ENCODE data around the gene YIF1B.

The YIF1B gene

DNA sequence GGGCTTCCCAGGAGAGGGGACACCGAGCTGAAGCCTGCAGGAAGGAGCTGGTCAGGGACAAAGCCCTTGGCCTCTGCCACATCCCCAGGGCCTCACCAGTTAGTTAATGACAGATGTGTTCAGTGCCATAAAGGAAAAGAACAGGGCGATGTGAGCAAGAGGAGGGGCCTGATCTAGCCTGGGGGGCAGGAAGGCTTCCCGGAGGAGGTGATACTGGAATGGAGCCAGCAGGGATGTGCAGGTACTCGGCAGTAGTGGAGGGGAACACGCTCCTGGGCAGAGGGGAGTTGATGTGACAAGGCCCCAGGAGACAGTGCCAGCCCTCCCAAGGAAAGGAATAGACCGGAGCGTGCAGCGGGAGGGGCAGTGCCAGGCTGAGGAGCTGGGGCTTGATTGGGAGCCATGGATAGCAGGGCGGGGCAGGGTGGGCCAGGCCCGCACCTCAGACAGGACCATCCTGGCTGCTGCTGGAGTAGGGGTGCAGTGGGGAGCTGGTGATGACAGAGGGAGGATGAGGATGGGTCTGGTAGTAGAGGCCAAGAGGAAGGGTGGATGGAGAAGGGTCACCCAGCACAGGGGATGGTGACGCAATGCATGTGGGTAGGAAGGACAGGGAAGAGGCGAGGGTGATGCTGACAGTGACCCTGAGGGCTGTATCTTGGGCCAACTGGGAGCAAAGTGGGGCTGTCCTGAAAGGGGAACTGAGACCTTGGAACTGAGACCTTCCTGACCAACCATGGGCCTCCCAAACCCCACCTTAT, 7.6 kb downstream of the YIF1B start:
- Mint-ChIP-seq H3K4me3 (no peak overlapping the region), H3K4me1 (peaks cover 5% of the 10 kb centered on the region), H3K9me3 (no peaks in the 10 kb centered on the region), H3K27me3 (no peaks in the 10 kb centered on the region), H3K36me3 (ENCODE audit: insufficient read depth) (peaks cover 6% of the 10 kb centered on the region), H3K27ac (ENCODE audit: low read depth) (no peak overlapping the region)
- ATAC-seq (replicated peaks; ENCODE audit: extremely low read depth, poor library complexity, severe bottlenecking) = no peak
- no peak for DNase-seq (ENCODE audit: low spot score in 2 of 2)

DNA sequence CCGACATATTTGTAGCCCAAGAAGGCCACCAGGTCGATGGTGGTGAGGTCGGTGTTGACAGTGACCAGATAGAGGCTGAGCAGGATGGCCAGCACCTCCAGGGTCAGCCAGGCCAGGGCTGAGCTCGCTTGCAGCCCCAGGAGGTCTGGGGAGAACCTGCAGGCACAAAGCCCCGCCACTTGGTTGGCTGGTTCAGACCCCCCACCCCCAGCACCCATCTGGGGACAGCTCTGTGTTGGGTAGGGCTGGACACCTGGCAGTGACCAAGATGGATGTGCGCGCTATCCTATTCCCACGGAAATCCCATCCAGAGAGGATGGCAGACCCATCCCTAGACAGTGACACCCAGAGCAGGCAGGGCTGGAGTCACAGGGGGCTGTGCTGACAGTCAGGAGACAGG, 8.2 kb downstream of the YIF1B start:
- ATAC-seq (replicated peaks; ENCODE audit: extremely low read depth, poor library complexity, severe bottlenecking) (no peak), DNase-seq (ENCODE audit: low spot score in 2 of 2) (no peak)
- Mint-ChIP-seq H3K4me3 (no peak overlapping the region), H3K4me1 (peaks cover 5% of the 10 kb centered on the region), H3K36me3 (ENCODE audit: insufficient read depth) (peaks cover 5% of the 10 kb centered on the region), H3K9me3 (no peaks in the 10 kb centered on the region), H3K27ac (ENCODE audit: low read depth) (no peak overlapping the region), H3K27me3 (no peaks in the 10 kb centered on the region)

DNA sequence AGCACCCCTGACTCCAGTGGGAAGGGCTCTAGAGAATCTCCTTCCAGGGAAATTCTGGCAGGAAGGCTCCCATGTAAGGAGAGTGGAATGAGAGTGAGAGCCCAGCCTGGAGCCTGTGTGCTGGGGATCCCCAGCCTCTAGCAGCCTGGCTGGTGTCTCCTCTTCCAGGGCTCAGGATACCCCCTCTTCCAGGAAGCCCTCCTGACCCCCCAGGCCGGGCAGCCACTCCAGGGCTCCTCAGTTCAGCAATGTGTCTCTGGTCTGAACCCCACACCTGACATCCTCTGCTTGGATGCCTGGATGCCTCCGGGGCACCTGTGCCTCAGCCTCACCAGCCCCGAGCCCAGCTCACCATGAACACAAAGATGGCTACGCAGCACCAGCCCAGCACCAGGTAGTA, 8.7 kb downstream of the YIF1B start:
- Mint-ChIP-seq H3K9me3 (no peaks in the 10 kb centered on the region), H3K27me3 (no peaks in the 10 kb centered on the region), H3K27ac (ENCODE audit: low read depth) (no peak overlapping the region), H3K4me1 (peaks cover 5% of the 10 kb centered on the region), H3K4me3 (no peak overlapping the region), H3K36me3 (ENCODE audit: insufficient read depth) (peaks cover 5% of the 10 kb centered on the region)
- DNase-seq (ENCODE audit: low spot score in 2 of 2) = no peak
- ATAC-seq (replicated peaks; ENCODE audit: extremely low read depth, poor library complexity, severe bottlenecking) = no peak

DNA sequence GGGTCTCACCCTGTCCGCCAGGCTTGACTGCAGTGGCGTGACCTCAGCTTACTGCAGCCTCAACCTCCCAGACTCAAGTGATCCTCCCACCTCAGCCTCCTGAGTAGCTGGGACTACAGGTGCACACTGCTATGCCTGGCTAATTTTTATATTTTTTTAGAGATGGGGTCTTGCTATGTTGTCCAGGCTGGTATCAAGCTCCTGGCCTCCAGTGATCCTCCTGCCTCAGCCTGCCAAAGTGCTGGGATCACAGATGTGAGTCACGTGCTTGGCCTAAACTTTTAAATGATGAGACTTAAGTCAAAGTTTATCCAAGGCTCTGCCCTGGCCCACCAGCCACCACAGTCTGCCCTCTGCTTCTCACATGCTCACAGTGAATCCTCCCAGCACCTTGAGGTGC, 9.5 kb downstream of the YIF1B start:
- no peak overlapping the region for H3K27ac Mint-ChIP-seq (ENCODE audit: low read depth)
- H3K9me3 Mint-ChIP-seq = no peaks in the 10 kb centered on the region
- no peak overlapping the region for H3K4me3 Mint-ChIP-seq
- no peaks in the 10 kb centered on the region for H3K27me3 Mint-ChIP-seq
- ATAC-seq (replicated peaks; ENCODE audit: extremely low read depth, poor library complexity, severe bottlenecking) = no peak
- peaks cover 5% of the 10 kb centered on the region for H3K4me1 Mint-ChIP-seq
- peaks cover 5% of the 10 kb centered on the region for H3K36me3 Mint-ChIP-seq (ENCODE audit: insufficient read depth)
- DNase-seq (ENCODE audit: low spot score in 2 of 2) = no peak

DNA sequence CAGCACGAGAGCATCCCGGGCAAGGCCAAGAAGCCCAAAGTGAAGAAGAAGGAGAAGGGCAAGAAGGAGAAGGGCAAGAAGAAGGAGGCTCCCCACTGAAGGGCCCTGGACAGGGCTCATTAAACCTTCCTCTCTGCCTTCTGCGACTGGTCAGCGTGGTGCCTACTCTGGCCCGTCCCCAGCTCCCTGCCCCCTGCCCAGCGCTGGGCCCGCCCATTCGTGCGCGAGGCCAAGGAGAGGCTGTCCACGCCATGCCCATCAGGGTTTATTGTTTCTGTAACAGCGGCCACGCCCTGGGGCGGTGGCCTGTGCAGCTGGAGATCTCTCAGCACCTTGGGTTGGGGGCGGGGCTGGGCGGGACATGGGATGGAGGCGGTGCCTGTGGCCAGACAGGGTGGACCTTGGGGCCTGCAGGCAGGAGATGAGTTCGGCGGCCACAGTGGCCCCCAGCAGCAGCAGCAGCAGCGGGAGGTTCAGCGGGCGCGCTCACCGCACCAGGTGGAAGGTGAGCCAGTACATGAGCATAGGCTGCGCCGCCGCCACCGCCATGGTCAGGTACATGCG, 10.8 kb downstream of the YIF1B start:
- peaks cover 5% of the 10 kb centered on the region for H3K4me1 Mint-ChIP-seq

DNA sequence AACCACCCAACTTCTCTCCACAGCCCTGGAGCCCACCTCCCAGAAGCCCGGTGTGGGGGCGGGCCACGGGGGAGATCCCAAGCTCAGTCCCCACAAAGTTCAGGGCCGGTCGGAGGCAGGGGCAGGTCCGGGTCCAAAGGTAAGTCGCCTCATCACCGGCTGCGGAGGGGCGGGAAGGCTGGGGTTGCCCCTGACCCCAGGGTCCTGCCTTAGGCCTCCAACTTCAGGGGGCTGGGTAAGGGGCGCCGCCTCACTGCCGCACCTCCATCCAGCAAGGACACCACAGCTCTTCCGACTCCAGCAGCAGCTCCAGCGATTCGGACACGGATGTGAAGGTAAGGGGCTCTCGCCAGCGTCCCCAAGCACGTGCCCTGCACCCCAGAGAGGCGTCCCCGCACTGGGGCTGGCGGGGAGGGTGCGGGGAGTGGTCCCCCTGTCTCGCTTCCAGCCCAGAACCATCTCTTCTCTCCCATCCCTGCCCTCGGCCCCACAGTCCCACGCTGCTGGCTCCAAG, 11.3 kb downstream of the YIF1B start:
- no peaks in the 10 kb centered on the region for H3K9me3 Mint-ChIP-seq
- no peak for ATAC-seq (replicated peaks; ENCODE audit: extremely low read depth, poor library complexity, severe bottlenecking)
- H3K27ac Mint-ChIP-seq (ENCODE audit: low read depth) = no peak overlapping the region
- H3K27me3 Mint-ChIP-seq = no peaks in the 10 kb centered on the region
- no peak overlapping the region for H3K4me3 Mint-ChIP-seq
- peaks cover 5% of the 10 kb centered on the region for H3K36me3 Mint-ChIP-seq (ENCODE audit: insufficient read depth)
- DNase-seq (ENCODE audit: low spot score in 2 of 2) = no peak
- H3K4me1 Mint-ChIP-seq = peaks cover 5% of the 10 kb centered on the region

More for the DNA sequence above, 10.8 kb downstream of the YIF1B start:
- DNase-seq (ENCODE audit: low spot score in 2 of 2) (no peak), ATAC-seq (replicated peaks; ENCODE audit: extremely low read depth, poor library complexity, severe bottlenecking) (no peak)
- Mint-ChIP-seq H3K27me3 (no peaks in the 10 kb centered on the region), H3K27ac (ENCODE audit: low read depth) (no peak overlapping the region), H3K4me3 (no peak overlapping the region), H3K36me3 (ENCODE audit: insufficient read depth) (peaks cover 5% of the 10 kb centered on the region), H3K9me3 (no peaks in the 10 kb centered on the region)

DNA sequence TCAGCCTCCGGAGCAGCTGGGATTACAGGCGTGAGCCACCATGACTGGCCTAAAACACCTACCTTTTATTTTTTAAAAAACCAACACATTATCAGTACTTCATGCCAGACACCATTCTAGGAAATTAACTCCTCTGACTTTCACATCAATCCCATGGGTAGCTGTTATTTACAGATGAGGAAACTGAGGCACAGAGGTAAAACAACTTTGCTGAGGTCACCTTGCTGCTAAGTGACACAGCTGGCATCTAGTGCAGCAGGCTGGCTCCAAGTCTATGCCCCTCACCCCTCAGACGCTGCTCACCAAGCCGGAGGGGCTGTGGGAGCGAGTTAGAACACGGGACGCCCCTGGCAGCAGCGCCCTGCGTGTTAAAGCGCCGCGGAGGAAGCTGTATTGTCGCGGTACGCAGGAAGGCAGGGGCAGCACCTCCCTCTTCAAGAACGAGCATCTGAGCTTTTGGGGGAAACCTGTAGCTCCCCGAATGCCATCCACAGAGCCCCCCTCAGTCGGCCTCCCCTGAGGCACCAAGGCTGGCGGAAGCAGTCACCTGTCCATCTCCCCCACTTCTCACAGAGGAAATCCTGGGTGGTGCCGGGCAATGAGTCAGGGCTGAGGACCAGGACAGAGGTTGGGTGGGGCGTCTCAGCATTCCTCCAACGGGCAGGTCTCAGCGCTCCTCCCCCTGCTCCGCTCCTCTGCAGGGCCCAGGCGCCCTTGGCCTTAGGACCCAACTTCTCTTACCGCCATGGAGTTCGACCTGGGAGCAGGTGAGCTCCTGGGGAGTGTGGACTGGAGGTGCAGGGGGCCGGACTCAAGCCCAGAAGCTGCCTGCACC, 12.0 kb downstream of the YIF1B start, which contains the start of gene C19orf33:
Gene C19orf33, plus strand, starts transcription at position 735 of the 835 bp plus-strand sequence. Its CDS starts 11 bp downstream, at position 746.
- Mint-ChIP-seq H3K36me3 (ENCODE audit: insufficient read depth) (peaks cover 5% of the 10 kb centered on the region), H3K4me3 (no peak within 1 kb of the TSS), H3K9me3 (no peaks in the 10 kb centered on the region), H3K27ac (ENCODE audit: low read depth) (no peak within 1 kb of the TSS), H3K4me1 (peaks cover 5% of the 10 kb centered on the region), H3K27me3 (no peaks in the 10 kb centered on the region)
- ATAC-seq (replicated peaks; ENCODE audit: extremely low read depth, poor library complexity, severe bottlenecking) (no peak), DNase-seq (ENCODE audit: low spot score in 2 of 2) (no peak)

DNA sequence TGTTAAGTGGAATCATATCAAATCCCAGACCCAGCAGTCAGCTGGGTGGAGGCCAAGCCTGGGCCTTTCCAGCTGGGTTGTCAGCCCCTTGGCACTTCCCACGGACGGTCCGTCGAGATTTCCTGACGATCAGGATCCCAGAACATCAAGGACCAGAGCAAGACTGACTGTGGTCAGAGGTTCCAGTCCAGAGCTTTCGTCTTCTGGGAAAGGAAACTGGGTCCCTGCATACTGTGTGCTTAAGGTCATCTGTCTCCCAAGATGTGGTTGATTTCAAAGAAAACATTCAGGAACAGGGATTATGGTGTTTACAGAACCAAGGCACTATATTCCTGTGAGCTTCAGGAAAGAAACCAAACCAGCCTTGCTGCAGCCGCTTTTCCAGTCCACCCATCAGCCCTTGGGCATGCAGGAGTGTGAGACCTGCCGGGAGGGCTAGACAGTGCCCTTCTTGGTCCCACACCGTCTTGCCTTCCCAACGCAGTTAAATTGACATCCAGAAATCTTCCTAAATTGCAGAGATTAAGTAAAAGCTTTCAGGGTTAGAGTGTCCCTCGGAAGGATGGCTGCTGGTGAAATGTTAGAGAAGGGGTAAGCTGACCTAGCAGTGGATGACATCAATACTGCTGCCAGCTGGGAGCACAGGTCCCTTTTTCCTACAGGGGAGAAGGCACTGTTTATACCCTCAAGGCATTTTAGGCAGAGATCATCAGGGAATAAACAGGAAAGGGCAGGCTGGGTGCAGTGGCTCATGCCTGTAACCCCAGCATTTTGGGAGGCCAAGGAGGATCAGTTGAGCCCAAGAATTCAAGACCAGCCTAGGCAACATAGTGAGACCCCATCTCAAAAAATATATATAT, 16.7 kb downstream of the YIF1B start:
- Mint-ChIP-seq H3K27me3 (no peaks in the 10 kb centered on the region), H3K4me1 (no peaks in the 10 kb centered on the region), H3K9me3 (no peaks in the 10 kb centered on the region), H3K4me3 (no peak overlapping the region), H3K27ac (ENCODE audit: low read depth) (no peak overlapping the region), H3K36me3 (ENCODE audit: insufficient read depth) (peaks cover 1% of the 10 kb centered on the region)
- ATAC-seq (replicated peaks; ENCODE audit: extremely low read depth, poor library complexity, severe bottlenecking) (no peak), DNase-seq (ENCODE audit: low spot score in 2 of 2) (no peak)

DNA sequence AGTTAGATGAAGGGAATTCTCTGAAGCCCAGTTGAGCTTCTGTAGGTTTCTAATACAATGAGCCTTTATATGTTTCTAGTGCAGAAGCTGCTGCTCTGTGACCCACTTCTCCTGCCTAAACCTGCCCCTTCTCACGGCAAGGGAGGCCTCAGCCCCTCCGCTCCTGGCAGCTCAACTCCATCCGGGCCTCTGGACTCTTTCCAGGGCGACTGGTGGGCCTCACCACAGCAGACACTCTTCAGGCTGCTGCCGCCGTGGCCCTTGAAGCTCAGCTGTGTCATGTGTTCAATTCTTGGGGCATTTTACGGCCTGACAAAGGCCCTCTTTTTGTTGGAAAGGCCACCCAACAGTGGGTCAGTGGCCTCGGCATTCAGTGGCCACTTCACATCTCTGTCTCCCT, 21.7 kb downstream of the YIF1B start:
- H3K27me3 Mint-ChIP-seq = no peaks in the 10 kb centered on the region
- H3K36me3 Mint-ChIP-seq (ENCODE audit: insufficient read depth) = peaks cover 2% of the 10 kb centered on the region
- no peak overlapping the region for H3K27ac Mint-ChIP-seq (ENCODE audit: low read depth)
- H3K9me3 Mint-ChIP-seq = no peaks in the 10 kb centered on the region
- DNase-seq (ENCODE audit: low spot score in 2 of 2) (no peak), ATAC-seq (replicated peaks; ENCODE audit: extremely low read depth, poor library complexity, severe bottlenecking) (no peak)
- H3K4me1 Mint-ChIP-seq = no peaks in the 10 kb centered on the region
- H3K4me3 Mint-ChIP-seq = no peak overlapping the region

DNA sequence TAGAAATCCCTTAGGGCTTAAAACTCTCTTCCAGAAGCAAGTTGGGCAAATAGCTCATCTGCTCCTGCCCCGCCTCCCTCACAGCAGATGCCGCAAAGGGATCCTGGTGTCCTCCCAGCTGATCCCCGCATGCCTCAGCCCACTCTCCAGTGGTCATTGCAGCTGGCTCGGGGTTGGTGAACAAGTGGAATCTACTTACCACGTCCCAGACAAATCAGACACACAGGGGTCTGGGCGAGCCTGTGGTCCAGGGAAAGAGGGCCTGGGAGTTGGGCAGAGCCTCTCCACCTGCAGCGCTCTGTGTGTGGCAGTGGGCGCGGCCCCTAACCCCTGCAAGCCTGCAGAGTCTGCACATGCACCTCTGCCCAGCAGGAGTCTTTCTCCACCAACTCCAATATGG, 22.5 kb downstream of the YIF1B start:
- Mint-ChIP-seq H3K27me3 (no peaks in the 10 kb centered on the region), H3K36me3 (ENCODE audit: insufficient read depth) (peaks cover 3% of the 10 kb centered on the region), H3K4me3 (no peak overlapping the region), H3K9me3 (no peaks in the 10 kb centered on the region), H3K4me1 (no peaks in the 10 kb centered on the region), H3K27ac (ENCODE audit: low read depth) (no peak overlapping the region)
- DNase-seq (ENCODE audit: low spot score in 2 of 2) = no peak
- no peak for ATAC-seq (replicated peaks; ENCODE audit: extremely low read depth, poor library complexity, severe bottlenecking)

DNA sequence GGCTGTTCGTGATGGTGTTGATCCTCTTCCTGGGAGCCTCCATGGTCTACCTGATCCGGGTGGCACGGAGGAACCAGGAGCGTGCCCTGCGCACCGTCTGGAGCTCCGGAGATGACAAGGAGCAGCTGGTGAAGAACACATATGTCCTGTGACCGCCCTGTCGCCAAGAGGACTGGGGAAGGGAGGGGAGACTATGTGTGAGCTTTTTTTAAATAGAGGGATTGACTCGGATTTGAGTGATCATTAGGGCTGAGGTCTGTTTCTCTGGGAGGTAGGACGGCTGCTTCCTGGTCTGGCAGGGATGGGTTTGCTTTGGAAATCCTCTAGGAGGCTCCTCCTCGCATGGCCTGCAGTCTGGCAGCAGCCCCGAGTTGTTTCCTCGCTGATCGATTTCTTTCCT, 23.9 kb downstream of the YIF1B start:
- H3K27ac Mint-ChIP-seq (ENCODE audit: low read depth) = no peak overlapping the region
- no peak overlapping the region for H3K4me3 Mint-ChIP-seq
- H3K36me3 Mint-ChIP-seq (ENCODE audit: insufficient read depth) = peaks cover 4% of the 10 kb centered on the region
- H3K27me3 Mint-ChIP-seq = no peaks in the 10 kb centered on the region
- DNase-seq (ENCODE audit: low spot score in 2 of 2) (no peak), ATAC-seq (replicated peaks; ENCODE audit: extremely low read depth, poor library complexity, severe bottlenecking) (no peak)
- H3K4me1 Mint-ChIP-seq = no peaks in the 10 kb centered on the region
- H3K9me3 Mint-ChIP-seq = no peaks in the 10 kb centered on the region

DNA sequence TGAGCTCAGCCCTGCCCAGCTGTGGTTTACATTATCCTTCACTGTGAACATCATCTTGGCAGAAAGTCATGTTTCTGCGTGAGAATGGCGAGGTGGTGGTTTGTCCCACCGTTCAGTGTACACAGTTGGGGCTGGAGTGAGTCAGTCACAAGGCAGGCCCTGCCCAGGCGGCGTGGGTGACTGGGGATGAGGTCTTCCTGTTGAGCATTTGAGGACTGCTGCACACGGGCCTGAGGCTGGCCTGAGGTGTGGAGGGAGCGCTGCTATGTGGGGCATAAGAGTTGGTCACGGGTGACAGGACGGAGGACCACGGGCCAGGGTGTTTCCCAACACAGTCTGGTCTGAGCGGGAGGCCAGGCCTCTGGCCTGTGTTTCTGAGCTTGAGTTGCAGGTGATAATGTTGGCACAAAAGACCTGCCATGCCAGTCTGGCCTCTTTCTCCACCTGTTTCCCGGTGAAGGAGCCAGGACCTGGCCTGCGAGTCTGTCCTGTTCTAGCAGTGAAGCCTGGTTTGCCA, 25.1 kb downstream of the YIF1B start:
- Mint-ChIP-seq H3K27me3 (no peaks in the 10 kb centered on the region), H3K4me1 (no peaks in the 10 kb centered on the region), H3K27ac (ENCODE audit: low read depth) (no peak overlapping the region), H3K4me3 (no peak overlapping the region), H3K9me3 (no peaks in the 10 kb centered on the region), H3K36me3 (ENCODE audit: insufficient read depth) (peaks cover 5% of the 10 kb centered on the region)
- ATAC-seq (replicated peaks; ENCODE audit: extremely low read depth, poor library complexity, severe bottlenecking) (no peak), DNase-seq (ENCODE audit: low spot score in 2 of 2) (no peak)

All from central memory CD8-positive, alpha-beta T cell (primary cell).